NCI-H1092 (cell line): ENCODE results near the gene LHFPL2.
A peak's percentile ranks its signal among the peaks of the same experiment; 100 is the strongest.

Source experiments
- DNase-seq: peaks from one replicate; lab custom pipeline; 2025; lab: John Stamatoyannopoulos, UW

LHFPL2 gene

GRCh38 chr5:78522476-78523260 lies 125.9 kb downstream of the LHFPL2 start:
- no peak for DNase-seq

DNA sequence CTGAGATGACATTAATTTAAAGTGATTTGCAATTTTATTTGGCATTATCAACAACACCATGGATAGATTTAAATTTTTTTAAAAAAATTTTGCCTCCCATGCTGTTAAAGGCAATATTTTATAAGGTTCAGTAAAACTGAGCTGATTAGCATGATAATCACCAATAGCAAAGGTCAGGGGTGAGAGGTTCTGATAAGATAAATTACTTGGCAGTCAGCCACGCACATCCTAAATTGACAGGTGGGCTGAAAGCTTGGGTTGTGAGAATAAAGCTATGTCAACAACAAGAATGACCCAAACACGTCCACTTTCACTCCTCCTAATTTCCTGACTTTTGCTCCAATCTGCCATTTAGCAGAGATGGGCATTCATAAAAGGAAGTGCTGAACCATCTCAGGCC lies 127.1 kb downstream of the LHFPL2 start:
- no peak for DNase-seq

DNA sequence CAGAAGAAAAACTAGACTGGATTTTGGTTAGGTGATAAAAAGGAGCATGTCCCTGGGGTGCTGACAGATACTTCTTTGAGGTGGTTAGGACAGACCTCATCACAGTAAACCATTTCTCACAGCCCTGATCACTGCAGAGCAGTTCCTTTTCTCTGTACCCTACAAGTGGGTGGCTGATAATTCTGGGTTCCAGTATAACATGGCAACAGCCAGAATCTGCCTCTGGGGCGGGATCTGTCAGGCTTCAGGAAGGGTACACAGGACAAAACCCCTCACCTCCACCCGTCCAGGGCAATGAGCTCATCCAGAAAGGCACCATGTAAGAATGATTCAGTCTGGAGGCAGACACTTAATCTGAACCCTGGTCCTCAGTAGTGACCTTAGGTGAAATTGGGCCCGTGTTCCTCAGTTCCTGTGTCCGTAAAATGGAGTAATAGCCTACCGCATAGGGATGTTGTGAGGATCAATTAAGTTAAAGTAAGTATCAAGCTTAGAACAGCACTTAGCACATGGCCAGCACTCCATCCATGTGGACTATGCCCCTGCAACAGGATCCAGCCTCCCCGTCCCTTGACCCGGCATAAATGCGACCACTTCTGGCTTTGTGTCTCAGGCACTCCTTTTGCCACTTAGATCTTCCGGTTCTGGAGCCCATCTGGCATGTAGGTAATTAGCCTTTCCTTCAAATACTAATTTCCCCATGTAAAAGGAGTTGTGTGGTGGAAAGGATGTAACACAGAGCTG lies 129.2 kb downstream of the LHFPL2 start:
- no peak for DNase-seq

GRCh38 chr5:78518365-78519197 lies 130.0 kb downstream of the LHFPL2 start:
- DNase-seq: no peak

GRCh38 chr5:78515670-78516069 lies 132.9 kb downstream of the LHFPL2 start:
- DNase-seq: no peak

DNA sequence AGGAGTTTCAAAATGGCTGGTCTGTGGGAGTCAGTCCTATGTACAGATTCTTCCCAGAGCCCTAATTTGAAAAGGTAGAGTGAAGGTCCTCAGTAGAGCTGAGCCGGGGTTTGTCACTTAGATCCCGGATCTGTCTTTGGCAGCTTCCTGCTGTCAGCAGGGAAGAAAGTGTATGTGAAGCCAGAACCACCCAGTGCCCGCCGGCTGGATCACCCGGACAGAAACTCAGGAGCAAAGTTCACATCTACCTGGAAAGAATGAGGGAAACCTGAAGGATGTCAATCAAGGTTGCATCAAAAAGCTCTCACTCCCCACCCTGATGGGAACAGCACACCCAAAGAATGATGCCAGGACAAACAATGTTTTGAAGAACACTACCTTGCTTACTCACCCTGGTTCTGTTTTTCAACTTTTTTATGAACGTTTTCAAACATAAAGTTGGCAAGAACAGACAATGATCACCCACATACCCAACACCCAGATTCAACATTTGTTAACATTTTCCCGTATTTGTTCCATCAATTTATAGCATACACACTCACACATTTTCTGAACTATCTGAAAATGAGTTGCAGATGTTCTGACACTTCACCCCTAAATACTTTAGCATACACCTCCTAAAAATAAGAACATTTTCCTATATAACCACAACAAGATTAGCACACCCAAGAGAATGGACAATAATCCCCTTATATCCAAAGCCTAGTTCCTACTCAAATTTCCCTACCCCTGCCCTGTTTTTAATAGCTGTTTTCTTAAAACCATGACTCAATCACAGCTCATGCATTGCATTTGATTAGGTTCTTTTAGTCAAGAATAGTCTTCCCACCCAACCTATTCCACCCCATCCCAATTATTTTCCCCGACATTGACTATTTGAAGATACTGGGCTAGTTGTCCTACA lies 133.9 kb downstream of the LHFPL2 start:
- DNase-seq: no peak

DNA sequence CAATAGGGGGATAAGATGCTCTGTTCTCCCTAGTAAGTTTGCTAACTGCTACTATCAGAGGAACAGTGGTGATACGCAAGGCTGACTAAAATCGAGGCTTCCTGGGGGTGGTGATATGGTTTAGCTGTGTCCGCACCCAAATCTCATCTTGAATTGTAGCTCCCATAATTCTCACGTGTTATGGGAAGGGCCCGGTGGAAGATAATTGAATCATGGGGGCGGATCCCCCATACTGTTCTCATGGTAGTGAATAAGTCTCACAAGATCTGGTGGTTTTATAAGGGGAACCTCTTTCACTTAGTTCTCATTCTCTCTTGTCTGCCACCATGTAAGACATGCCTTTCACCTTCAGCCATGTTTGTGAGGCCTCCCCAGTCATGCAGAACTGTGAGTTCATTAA lies 135.1 kb downstream of the LHFPL2 start:
- no peak for DNase-seq

GRCh38 chr5:78512435-78512834 lies 136.1 kb downstream of the LHFPL2 start:
- DNase-seq: no peak

- no peak for DNase-seq
Measured at GRCh38 chr5:78511121-78511906, 137.3 kb downstream of the LHFPL2 start.

- no peak for DNase-seq
Measured at GRCh38 chr5:78509884-78510769, 138.4 kb downstream of the LHFPL2 start.

DNA sequence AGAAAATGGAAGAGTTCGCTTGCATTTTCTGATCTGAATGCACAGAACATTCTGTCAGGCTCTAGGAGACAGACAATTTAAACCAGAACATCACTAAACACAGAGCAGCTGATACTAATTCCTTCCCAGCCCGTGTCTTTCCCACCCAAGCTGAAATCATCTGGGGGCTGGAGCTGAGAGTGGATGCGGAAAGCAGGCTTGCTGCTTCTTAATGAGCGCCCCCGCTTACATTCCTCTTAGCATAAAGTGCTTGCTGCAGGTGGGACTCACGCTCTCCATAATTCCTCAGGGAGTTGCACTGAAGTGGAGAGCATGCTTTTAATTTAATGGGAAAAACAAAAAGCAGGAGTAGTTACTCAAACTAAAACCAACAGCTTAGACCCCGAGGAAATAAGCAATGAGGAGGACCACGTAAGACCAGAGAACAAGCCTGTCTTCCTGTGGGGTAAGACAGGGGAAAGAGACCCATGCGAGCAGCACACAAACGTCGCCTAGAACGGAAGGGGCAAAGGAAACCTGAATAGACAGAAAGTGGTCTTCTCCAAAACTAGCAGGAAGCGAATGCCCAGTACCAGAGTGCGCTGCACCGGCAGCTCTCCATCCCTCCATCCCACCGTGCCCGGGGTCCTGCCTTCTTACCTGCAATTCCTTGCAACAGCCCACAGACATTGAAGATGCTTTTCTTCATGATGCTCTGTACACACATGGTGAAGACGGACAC lies 139.3 kb downstream of the LHFPL2 start:
- DNase-seq: no peak

- no peak for DNase-seq
Measured at GRCh38 chr5:78508186-78508765, 140.3 kb downstream of the LHFPL2 start.

- no peak for DNase-seq
Measured at GRCh38 chr5:78507531-78507930, 141.0 kb downstream of the LHFPL2 start.

DNA sequence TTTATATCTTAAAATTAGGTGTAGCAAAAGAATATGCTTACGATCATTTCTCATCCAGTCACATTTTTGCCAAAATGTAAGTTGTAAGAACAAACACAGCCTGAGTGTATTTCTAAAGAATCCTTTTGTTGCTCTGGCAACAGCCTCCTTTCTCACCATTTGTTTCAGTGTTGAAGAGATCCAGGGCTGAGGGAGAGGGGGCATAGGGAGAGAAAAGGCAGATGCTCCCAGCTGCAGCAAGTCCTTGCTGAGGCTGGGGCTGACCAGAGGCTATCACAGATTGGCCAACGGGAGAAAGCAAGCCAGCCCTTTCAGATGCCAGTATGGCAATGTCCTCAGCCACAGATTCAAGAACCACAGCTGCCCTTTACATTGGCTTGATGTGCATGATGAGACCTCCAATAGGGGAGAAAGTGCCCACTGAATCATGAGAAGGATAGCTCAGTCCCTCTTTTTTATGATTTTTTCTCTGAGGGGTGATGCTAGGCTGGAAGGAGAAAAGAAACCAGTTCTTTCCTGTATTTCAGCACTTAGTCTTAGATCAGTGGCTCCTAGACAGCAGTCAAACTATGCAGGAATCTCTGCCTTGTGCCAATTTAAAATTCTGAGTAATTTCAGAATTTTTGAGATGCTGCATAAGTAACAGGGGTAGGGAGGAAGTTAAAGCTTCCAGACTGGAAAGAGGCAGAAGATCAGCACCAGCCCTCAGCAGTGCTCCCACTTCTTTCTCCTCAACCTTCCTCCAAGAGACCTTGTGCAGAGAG lies 142.1 kb downstream of the LHFPL2 start:
- DNase-seq: no peak

DNA sequence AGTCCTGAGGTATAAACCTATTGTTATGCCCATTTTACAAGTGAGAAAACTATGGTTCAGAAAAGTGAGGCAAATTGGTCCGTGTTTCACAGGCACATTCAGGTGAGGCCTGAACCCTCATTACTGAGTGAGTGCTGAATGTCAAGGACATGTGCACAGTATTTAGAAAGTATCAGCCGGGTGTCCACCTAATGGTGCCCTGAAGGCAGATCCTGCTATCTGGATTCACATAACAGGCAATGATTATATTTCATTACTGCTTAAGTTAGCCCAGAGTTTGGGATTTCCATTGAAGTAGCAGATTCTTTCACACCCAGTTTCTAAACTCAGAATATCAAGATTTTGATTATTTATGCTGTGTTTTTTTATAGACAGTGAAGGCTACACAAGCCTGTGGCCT lies 142.7 kb downstream of the LHFPL2 start:
- DNase-seq: no peak

- peak; percentile 66 for DNase-seq
Measured at GRCh38 chr5:78504704-78505677, 143.6 kb downstream of the LHFPL2 start.
